NB4 (cell line): ENCODE measurements around the gene SLC2A4.

Experiments
- POLR2A ChIP-seq: IDR thresholded peaks from 2 replicates; pipeline ENCODE4 v1.6.1; 2011; ENCODE audit warnings: mild to moderate bottlenecking; ENCODE audit not compliant: insufficient read length; ENCODE audit errors: extremely low read depth
- TF ChIP-seq, protein P1 (sequence below): IDR thresholded peaks from one replicate; pipeline ENCODE4 v1.5.1; 2012; ENCODE audit warnings: low read depth, low read length

- no peak for TF ChIP-seq POLR2A
- TF ChIP-seq, protein P1, sequence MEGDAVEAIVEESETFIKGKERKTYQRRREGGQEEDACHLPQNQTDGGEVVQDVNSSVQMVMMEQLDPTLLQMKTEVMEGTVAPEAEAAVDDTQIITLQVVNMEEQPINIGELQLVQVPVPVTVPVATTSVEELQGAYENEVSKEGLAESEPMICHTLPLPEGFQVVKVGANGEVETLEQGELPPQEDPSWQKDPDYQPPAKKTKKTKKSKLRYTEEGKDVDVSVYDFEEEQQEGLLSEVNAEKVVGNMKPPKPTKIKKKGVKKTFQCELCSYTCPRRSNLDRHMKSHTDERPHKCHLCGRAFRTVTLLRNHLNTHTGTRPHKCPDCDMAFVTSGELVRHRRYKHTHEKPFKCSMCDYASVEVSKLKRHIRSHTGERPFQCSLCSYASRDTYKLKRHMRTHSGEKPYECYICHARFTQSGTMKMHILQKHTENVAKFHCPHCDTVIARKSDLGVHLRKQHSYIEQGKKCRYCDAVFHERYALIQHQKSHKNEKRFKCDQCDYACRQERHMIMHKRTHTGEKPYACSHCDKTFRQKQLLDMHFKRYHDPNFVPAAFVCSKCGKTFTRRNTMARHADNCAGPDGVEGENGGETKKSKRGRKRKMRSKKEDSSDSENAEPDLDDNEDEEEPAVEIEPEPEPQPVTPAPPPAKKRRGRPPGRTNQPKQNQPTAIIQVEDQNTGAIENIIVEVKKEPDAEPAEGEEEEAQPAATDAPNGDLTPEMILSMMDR: no peak
These were observed 22.6 kb upstream of the SLC2A4 start for GRCh38 chr17:7258731-7259554.
